ENCODE measurements around the gene LITAF. TPM values are rescaled to one million over a fixed set of nuclear protein-coding genes. Genes with fewer than 3 reads are reported as not detected.
"Not testable (repeated sequence)": the region's sequence is repeated elsewhere in the genome, so short reads cannot be mapped to it uniquely, and the experiment has no call there.

Gene LITAF
- total RNA-seq, 1 donor from 2014 or later, result 191 TPM

DNA sequence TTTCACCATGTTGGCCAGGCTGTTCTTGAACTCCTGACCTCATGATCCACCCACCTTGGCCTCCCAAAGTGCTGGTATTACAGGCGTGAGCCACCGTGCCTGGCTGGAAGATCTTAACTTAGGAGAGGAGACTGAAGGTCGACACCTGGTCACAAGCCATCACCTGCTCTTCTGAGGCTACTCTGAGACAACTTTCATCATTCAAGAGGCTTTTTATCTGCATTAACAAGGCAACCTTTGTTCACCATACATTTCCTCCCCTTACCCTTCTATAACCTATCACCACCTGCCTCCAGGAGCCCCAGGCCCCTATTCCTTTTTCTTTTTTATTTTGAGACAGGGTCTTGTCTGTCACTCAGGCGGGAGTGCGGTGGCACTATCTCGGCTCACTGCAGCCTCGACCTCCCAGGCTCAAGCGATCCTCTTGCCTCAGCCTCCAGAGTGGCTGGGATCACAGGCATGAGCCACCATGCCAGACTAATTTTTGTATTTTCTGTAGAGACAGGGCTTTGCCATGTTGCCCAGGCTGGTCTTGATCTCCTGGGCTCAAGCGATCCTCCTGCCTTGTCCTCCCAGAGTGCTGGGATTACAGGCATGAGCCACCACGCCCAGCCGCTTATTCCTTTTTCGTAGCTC lies 6.2 kb downstream of the LITAF start:
- no peak for DNase-seq (ENCODE audit: low spot score)

DNA sequence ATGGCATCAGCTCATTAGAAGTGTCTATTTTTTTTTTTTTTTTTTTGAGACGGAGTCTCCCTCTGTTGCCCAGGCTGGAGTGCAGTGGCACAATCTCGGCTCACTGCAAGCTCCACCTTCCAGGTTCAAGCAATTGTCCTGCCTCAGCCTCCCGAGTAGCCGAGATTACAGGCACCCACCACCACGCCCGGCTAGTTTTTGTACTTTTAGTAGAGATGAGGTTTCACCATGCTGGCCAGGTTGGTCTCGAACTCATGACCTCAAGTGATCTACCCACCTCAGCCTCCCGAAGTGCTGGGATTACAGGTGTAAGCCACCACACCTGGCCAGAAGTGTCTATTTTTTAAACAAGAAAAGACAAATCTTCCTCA lies 9.4 kb downstream of the LITAF start:
- not testable (repeated sequence) for DNase-seq (ENCODE audit: low spot score)

DNA sequence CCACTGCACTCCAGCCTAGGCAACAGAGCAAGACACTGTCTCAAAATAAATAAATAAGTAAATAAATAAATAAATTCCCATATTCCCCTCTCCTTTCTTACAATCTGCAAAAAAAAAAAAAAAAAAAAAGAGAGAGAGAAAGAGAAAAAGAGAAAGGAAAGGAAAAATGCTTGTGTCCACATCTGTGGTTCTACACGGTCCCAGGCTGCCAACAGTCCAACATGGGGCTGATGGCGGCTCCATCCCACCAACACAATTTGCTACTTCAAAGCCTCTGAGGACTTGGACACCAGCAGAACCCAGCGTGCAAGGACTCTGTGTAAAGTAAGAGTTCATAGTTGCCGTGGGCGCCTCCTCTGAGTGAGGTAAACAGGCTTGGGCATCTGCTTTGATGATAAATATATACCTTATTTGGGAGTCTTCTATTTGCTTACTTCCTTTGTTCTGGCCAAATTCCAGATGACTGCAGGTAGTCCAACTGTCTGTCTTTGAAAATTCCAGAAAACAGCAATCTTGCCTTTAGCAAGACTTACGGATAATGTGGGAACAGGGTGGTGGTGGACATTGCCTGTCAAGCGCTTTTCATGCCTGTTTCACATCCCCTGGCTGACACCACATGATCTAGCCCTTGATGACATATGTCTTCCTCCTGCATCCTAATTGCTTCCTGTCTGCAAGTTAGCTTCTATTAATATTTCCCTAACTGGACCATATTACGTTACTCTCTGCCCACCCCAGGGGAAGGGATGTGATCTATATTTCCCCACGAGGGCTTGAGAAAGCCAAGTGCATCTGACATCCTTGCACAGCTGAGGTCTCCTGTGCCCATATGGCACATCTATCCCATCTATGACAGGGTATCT lies 10.1 kb downstream of the LITAF start:
- no peak for DNase-seq (ENCODE audit: low spot score)

DNA sequence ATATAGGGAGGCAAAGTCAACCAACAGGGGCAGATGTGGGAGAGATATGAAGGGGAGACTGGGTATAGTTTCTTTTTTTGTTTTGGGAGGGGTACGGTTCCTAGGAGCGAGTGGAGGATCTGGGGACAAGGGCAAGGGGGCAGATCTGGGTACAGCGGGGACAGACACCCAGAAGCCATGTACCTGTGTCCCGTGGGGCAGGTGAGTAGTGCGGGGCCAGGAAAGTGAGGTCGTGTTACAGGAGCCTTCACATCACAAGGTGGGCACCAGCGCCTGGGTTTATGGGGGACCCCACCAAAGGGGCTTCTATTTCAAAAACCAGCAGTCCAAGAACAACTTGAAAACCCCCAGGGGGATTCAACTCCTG lies 11.5 kb downstream of the LITAF start:
- no peak for DNase-seq (ENCODE audit: low spot score)

DNA sequence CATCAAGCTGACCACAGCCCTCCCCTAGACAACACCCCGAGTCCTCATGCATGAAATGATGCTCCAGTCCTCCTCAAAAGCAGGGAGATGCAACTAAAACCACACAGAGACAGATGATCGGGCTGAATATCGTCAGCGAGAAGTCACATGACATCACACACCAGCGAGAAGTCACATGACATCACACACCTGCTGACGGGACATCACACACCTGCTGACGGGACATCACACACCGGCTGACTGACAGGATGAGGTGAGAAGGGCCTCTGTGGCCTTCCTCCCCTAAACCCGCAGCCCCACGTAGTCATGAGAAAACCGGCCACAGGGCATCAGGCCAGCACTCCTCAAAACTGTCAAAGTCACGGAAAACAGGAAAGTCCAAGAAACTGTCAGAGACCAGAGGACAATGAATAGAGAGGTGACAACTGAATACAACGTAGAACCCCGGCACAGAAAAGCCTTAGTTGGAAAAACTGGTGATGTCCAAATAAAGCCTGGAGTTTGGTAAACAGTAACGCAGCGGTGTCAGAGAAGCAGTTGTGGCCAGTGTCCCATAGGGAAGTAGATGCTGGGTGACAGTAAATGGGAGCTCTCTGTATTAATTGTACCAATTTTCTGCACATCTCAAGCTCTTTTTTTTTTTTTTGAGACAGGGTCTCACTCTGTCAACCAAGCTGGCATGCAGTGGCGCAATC lies 14.3 kb downstream of the LITAF start:
- no peak for DNase-seq (ENCODE audit: low spot score)

DNA sequence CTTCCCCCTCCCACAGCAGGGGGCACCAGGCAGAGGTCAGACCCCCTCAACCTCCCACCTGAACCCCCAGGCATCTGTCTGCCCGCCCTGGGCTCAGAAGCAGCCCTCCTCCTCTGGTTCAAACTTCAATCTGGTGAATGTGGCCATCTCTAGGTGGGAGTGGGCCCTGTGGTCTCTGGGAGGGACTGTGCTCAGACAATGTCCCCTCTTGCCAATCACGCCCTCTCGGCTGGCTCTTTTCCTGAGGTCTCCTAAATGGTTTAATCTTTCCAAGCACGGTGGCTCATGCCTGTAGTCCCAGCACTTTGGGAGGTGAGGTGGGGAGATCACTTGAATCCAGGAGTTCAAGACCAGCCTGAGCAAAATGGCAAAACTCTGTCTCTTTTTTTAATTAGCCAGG lies 15.2 kb downstream of the LITAF start:
- DNase-seq (ENCODE audit: low spot score), result peak; percentile 55

DNA sequence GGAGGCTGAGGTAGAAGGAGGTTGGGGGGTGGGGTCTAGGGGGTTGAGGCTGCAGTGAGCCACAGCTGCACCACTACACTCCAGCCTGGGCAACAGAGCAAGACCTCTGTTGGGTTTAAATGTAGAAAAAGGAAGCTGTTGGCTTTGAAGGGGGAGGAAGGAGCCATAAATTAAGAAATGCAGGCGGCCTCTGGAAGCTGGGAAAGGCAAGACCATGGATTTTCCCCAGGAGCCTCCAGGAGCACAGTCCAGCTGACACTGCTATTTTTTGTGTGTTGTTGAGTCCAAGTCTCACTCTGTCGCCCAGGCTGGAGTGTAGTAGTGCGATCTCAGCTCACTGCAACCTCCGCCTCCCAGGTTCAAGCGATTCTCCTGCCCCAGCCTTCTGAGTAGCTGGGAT lies 15.9 kb downstream of the LITAF start:
- peak; percentile 59 for DNase-seq (ENCODE audit: low spot score)

DNA sequence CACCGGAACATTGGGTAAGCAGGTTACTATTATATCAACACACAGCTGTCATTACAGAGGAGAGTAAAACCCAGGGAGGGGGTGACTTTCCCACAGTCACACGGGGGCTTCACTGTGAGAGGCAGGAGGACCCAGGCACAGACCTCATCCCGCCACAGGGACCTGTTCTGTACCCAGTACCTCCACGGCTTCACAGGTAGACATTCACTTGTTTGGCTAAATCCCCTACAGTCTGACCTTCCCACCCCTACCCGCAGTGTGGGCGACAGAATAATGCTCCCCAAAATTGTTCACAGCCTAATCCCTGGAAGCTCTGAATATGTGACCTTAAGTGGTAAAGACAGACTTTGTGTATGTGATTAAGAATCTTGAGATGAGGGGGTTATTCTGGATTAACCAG lies 16.5 kb downstream of the LITAF start:
- peak; percentile 55 for DNase-seq (ENCODE audit: low spot score)

DNA sequence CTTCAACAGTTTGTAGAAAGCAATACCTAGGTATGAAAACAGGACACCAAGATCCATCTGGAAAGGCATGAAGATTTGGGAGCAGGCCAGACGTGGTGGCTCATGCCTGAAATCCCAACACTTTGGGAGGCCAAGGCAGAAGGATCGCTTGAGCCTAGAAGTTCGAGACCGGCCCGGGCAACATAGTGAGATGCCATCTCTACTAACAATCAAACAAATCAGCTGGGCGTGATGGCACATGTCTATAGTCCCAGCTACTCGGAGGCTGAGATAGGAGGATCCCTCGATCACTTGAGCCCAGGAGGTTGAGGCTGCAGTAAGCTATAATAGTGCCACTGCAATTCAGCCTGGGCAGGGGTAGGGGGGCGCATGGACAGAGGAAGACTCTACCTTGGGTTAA lies 20.3 kb downstream of the LITAF start:
- DNase-seq (ENCODE audit: low spot score), result no peak

DNA sequence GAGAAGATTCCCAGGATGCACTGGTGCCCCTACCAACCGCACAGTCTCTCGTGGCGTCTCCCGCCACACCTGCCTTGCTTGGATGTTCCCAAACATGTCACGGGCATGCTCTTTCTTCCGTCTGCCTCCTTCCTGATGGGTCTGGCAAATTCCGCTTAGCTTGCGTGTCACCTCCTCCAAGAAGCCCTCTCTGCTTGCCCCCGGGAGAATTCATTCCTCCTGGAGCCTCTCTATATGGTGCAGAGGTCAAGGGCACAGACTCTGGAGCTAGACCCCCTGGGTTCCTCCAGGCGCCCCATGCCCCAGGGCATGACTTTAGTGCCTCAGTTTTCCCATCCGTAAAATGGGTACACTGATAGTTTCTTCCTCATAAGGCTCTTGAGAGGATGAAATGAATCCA lies 21.1 kb downstream of the LITAF start:
- DNase-seq (ENCODE audit: low spot score), result no peak

DNA sequence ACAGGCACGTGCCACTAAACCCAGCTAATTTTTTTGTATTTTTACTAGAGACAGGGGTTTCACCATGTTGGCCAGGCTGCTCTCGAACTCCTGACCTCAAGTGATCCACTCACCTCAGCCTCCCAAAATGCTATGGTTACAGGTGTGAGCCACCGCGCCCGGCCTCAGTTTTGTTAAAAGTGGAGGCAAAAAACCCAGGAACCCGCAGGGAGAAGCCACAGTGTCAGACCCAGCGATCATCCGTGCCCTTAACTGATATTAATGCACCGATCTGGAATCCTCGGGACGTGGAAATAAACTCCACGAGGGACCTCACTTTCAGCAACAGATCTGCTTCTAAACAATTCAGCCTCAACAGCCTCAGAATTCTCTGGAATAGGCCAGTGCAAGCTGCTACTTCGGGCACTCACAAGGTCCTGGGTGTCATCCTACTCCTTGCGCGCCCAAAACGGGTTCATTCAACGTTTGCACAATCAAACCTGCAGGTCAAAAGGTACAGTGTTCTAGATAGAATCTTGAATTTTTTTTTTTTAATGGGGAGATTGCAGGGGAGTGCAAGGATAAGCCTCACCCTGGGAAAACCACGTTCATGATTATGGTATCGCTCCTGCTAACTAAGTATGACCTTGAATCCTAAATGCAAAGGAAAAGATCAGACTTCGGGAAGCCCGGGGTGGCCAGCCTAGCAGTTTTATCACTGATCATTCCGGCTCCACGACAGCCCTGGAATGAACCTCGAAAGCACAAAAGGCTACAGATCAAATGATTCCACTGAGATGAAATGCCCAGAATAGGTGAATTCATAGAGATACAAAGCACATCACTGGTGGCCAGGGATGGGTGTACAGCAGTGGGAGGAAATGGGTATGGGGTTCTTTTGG lies 22.4 kb downstream of the LITAF start:
- no peak for DNase-seq (ENCODE audit: low spot score)

DNA sequence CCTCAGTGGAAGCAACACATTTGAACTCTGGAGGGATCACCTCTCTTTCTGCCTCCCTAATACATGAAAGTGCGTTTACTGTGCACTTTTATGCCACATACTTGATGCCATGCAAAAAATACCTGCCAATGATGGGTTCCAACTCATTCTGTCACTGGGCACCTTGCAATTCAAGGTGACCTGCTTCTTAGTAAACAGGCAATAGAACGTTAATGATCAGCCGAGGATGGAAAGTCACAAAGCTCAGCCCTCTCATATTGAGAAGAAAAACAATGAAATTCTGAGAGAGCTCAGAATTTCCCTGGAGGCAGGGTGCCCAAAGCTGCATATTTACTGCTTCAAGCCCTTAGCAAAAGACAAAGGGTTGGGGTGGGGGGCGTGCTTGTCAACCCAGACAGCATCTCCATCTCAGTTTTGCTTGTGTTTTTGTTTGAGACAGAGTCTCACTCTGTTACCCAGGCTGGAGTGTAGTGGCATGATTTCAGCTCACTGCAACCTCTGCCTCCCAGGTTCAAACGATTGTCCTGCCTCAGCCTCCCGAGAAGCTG lies 23.2 kb downstream of the LITAF start:
- no peak for DNase-seq (ENCODE audit: low spot score)

DNA sequence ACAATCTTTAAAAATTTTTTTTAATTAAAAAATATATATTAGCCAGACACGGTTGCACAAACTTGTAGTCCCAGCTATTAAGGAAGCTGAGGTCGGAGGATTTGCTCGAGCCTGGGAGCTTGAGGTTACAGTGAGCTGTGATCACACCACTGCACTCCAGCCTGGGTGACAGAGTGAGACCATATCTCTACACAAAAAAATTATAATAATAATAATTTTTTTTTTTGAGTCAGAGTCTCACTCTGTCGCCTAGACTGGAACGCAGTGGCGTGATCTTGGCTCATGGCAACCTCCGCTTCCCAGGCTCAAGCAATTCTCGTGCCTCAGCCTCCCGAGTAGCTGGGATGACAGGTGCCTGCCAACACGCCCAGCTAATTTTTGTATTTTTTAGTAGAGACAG lies 23.8 kb downstream of the LITAF start:
- DNase-seq (ENCODE audit: low spot score), result no peak

DNA sequence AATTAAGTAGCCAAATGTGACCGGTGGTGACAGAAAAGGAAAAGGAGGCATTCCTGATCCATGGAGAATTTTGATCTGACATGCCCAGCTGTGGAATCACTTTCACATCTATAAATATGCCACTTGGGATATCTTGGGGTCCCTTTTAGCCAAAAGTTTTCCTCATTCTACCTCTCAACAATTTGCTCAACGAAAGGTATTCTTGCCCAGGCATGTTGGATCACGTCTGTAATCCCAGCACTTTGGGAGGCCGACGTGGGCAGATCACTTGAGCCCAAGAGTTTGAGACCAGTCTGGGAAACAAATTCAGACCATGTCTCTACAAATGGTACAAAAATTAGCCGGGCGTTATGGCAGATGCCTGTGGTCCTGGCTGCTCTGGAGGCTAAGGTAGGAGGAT lies 24.3 kb downstream of the LITAF start:
- no peak for DNase-seq (ENCODE audit: low spot score)

DNA sequence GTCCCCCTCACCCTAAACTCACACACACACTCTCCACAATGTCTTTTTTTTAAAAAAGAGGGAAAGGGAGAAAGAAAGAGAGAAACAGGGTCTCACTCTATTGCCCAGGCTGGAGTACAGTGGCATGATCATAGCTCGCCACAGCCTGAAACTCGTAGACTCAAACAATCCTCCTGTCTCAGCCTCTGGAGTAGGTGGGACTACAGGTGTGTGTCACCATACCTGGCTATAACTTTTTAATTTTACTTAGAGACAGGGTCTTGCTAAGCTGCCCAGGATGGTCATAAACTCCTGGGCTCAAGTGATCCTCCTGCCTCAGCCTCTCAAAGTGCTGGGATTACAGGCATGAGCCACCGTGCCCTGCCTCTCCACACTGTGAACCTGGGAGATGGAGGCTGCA lies 24.9 kb downstream of the LITAF start:
- DNase-seq (ENCODE audit: low spot score), result no peak

DNA sequence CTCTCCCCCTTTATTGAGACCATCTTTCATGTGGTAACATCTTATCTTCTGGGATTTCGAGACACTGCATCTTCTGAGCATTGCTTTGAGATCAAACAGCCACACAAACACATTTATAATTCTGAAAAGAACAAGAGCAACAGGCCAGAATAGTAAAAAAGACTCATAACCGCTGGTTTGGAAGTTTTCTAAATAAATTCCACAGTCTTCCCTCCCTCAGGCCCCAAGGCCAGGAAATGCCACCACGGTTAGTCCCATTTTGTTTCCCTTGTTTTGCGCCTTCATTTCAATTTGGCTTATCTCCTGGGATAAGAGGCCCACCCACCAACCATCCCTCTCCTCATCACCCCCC lies 25.3 kb downstream of the LITAF start:
- no peak for DNase-seq (ENCODE audit: low spot score)

DNA sequence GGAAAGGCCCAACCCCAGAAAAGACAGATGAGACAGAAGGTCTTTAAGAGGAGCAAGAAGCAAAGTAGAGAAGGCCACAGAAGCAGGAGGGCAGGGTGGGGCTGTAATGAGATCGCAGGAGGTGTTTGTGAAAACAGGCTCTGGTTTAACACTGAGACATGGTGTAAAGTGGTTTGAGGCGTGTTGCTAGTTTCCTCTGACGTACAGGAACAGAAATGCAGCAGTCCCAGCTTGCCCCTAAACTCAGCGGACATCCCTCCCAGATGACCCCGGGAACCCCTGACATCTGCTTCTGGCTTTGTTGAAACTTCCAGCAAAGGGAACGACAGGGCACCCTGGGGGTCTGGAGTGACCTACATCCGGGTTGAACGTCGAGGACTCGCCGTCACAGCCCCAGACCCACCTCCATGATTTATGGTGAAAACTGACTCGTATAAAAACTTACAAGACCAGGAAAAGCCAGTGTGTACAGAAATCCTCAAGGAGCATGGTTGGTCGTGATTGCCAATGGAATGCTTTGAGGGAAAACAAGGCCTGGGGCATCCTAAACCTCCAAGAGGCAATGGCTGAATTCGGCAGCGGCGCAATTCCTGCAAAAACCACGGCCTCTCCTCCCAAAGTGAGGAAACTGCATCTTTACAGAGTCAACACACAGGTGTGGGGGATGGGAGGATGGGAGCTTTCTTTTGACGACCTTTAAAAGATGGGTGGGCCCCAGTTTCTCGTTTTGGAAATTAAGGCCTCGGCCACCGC lies 25.8 kb downstream of the LITAF start:
- DNase-seq (ENCODE audit: low spot score), result no peak

DNA sequence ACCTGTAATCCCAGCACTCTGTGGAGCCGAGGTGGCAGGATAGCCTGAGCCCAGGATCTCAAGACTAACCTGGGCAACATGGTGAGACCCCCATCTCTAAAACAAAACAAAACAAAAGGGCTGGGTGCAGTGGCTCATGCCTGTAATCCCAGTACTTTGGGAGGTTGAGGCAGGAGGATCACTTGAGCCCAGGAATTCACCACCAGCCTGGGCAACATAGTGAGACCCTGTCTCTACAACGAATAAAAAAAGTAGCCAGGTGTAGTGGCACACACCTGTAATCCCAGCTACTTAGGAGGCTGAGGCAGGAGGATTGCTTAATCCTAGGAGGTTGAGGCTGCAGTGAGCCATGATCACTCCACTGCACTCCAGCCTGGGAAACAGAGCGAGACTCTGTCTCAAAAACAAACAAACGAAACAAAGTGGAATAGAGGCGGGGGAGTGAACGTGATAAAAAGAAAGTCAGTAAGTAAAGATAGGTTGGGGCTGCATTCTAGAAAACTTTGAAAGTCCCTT lies 28.4 kb downstream of the LITAF start:
- not testable (repeated sequence) for DNase-seq (ENCODE audit: low spot score)

DNA sequence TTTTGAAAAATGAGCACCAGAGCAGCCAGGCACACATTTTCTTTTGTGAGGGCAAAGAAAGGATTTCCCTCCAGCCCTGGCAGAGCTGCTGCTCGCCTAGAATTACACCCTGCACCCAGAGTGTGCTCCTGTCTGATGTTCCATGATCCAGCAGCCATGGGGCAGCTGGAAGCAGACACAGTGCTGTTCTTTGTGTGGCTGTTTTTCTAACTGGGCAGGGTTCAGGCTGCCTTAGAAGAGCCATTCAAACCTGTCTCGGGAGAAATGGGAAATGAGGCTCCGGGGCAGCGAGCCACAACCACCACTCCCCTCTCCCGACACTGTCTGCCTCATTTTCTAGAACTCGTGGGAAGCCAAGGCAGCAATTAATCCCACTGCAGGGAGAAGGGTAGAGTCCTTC lies 28.9 kb downstream of the LITAF start:
- DNase-seq (ENCODE audit: low spot score), result no peak

All from mesenteric fat pad (tissue), 1 donor.